H1 (cell line): Measurements from ENCODE around the gene MSMP. TPM values are rescaled to one million over a fixed set of nuclear protein-coding genes. Genes with fewer than 3 reads are reported as not detected.

Experiments used
- CTCF ChIA-PET: fragments of 300-600 bp; sonication (Branson Sonifier 250); formaldehyde crosslinking; loops from one replicate; lab custom pipeline; 2021; ENCODE audit not compliant: partially characterized antibody; lab: Charles Lee
- POLR2A ChIA-PET: fragments of 300-600 bp; sonication (Branson Sonifier 250); formaldehyde crosslinking; loops from one replicate; lab custom pipeline; 2021; ENCODE audit warnings: inconsistent platforms; ENCODE audit not compliant: partially characterized antibody; lab: Charles Lee
- DNase-seq, 2 experiments: peaks; one replicate each; pipeline versions ENCODE4 v3.0.0 to v3.0.0-alpha.2; 2010 to 2022; ENCODE audit warnings: low spot score in 2 of 2, low read depth in 1 of 2, mixed read lengths in 1 of 2
- FAIRE-seq: peaks from 2 replicates; lab custom pipeline; 2011; peaks lifted over from hg19 to GRCh38; lab: Jason Lieb, UNC
- H2AFZ ChIP-seq: 2 replicates; pipeline ENCODE4 v1.8.1; 2012; ENCODE audit warnings: low read length, inconsistent platforms
- H2AK5ac ChIP-seq: 2 replicates; pipeline ENCODE4 v1.6.1; 2013; ENCODE audit warnings: low read depth, low read length
- H2BK120ac ChIP-seq: replicated peaks from 2 replicates; pipeline ENCODE3; 2013; ENCODE audit warnings: low read depth, low read length, inconsistent platforms
- H2BK12ac ChIP-seq: 2 replicates; pipeline ENCODE4 v1.6.1; 2013; ENCODE audit warnings: low read depth, low read length
- H2BK15ac ChIP-seq: 2 replicates; pipeline ENCODE4 v1.6.1; 2013; ENCODE audit warnings: low read length
- H2BK20ac ChIP-seq: 2 replicates; pipeline ENCODE4 v1.6.1; 2013; ENCODE audit warnings: low read length
- H2BK5ac ChIP-seq: 2 replicates; pipeline ENCODE4 v1.6.1; 2013; ENCODE audit warnings: low read depth, low read length
- H3K14ac ChIP-seq: 2 replicates; pipeline ENCODE4 v1.6.1; 2013; ENCODE audit warnings: inconsistent platforms; ENCODE audit not compliant: insufficient read length
- H3K18ac ChIP-seq: 2 replicates; pipeline ENCODE4 v1.6.1; 2013; ENCODE audit warnings: low read length; ENCODE audit errors: extremely low read depth
- H3K23ac ChIP-seq: 2 replicates; pipeline ENCODE4 v1.6.1; 2013; ENCODE audit warnings: inconsistent platforms; ENCODE audit not compliant: insufficient read length
- H3K23me2 ChIP-seq: 2 replicates; pipeline ENCODE4 v1.6.1; 2013; ENCODE audit warnings: low read depth, low read length
- H3K27ac ChIP-seq: 2 replicates; pipeline ENCODE4 v1.6.1; 2011; ENCODE audit warnings: low read depth, low read length, inconsistent platforms
- H3K27me3 ChIP-seq, 4 experiments: replicated peaks in 1 of 4; 1 replicate in 1 of 4; 2 replicates in 3 of 4; pipeline versions ENCODE4 v1.6.1 to v1.8.1; 2011 to 2013; ENCODE audit warnings: low read length in 3 of 4, mild to moderate bottlenecking in 3 of 4, inconsistent platforms in 2 of 4, mixed read lengths in 2 of 4, moderate library complexity in 1 of 4; ENCODE audit not compliant: control insufficient read depth in 3 of 4, insufficient read depth in 3 of 4; ENCODE audit errors: extremely low read depth in 1 of 4
- H3K36me3 ChIP-seq, 4 experiments: 2 replicates each; pipeline versions ENCODE4 v1.6.1 to v1.8.1; 2011 to 2013; ENCODE audit warnings: mild to moderate bottlenecking in 4 of 4, low read length in 3 of 4, moderate library complexity in 2 of 4, control low read depth in 1 of 4, inconsistent platforms in 1 of 4; ENCODE audit not compliant: insufficient read depth in 4 of 4, control insufficient read depth in 2 of 4
- H3K4ac ChIP-seq: replicated peaks from 2 replicates; pipeline ENCODE3; 2013; ENCODE audit warnings: low read length, low read depth, mixed read lengths, inconsistent platforms; ENCODE audit not compliant: insufficient read length
- H3K4me1 ChIP-seq, 4 experiments: replicated peaks in 1 of 4; 1 replicate in 1 of 4; 2 replicates in 3 of 4; pipeline versions ENCODE4 v1.6.1 to v1.8.1; 2011 to 2013; ENCODE audit warnings: low read length in 3 of 4, inconsistent platforms in 2 of 4, mixed read lengths in 1 of 4; ENCODE audit not compliant: insufficient read depth in 4 of 4, control insufficient read depth in 3 of 4
- H3K4me2 ChIP-seq, 2 experiments: 2 replicates each; pipeline versions ENCODE4 v1.6.1 to v1.8.1; 2011 to 2013; ENCODE audit warnings: low read depth in 2 of 2, low read length in 2 of 2, control low read depth in 1 of 2, inconsistent platforms in 1 of 2, mild to moderate bottlenecking in 1 of 2; ENCODE audit not compliant: insufficient read depth in 1 of 2
- H3K4me3 ChIP-seq, 4 experiments: fragments of 200-600, 300-600 bp in 1 of 4; sonication (generic), shearing (Covaris generic), sonication (Bioruptor Twin) in 1 of 4; 2 replicates each; pipeline versions ENCODE4 v1.5.1 to v1.8.1; 2011 to 2016; ENCODE audit warnings: low read length in 4 of 4, low read depth in 3 of 4, control low read depth in 2 of 4, inconsistent platforms in 2 of 4, mild to moderate bottlenecking in 2 of 4, mixed read lengths in 1 of 4, moderate library complexity in 1 of 4; ENCODE audit not compliant: insufficient read depth in 2 of 4; ENCODE audit errors: extremely low read depth in 1 of 4
- H3K56ac ChIP-seq: replicated peaks from 2 replicates; pipeline ENCODE3; 2013; ENCODE audit warnings: low read depth, mild to moderate bottlenecking, mixed read lengths, low read length, inconsistent platforms; ENCODE audit not compliant: insufficient read length
- H3K79me1 ChIP-seq: 2 replicates; pipeline ENCODE4 v1.6.1; 2013; ENCODE audit warnings: low read depth, low read length, control low read depth
- H3K79me2 ChIP-seq, 2 experiments: 2 replicates each; pipeline versions ENCODE4 v1.6.1 to v1.8.1; 2012 to 2013; ENCODE audit warnings: low read length in 2 of 2, mild to moderate bottlenecking in 2 of 2, inconsistent platforms in 1 of 2; ENCODE audit not compliant: insufficient read depth in 2 of 2, control insufficient read depth in 1 of 2
- H3K9ac ChIP-seq, 4 experiments: replicated peaks in 1 of 4; 1 replicate in 1 of 4; 2 replicates in 3 of 4; pipeline versions ENCODE4 v1.6.1 to v1.8.1; 2011 to 2013; ENCODE audit warnings: low read depth in 3 of 4, low read length in 3 of 4, control low read depth in 2 of 4, mild to moderate bottlenecking in 2 of 4, moderate library complexity in 2 of 4, inconsistent platforms in 1 of 4; ENCODE audit errors: extremely low read depth in 1 of 4
- H3K9me3 ChIP-seq, 2 experiments: 2 replicates each; pipeline versions ENCODE4 v1.6.1 to v1.8.1; 2012 to 2013; ENCODE audit warnings: mild to moderate bottlenecking in 2 of 2, moderate library complexity in 2 of 2, control low read depth in 1 of 2, inconsistent platforms in 1 of 2, low read depth in 1 of 2, low read length in 1 of 2, mixed read lengths in 1 of 2; ENCODE audit not compliant: insufficient read depth in 2 of 2
- H4K20me1 ChIP-seq, 2 experiments: replicated peaks in 1 of 2; 2 replicates each; pipeline versions ENCODE3 to v1.8.1; 2011 to 2013; ENCODE audit warnings: inconsistent platforms in 2 of 2, low read length in 2 of 2, mild to moderate bottlenecking in 1 of 2; ENCODE audit not compliant: insufficient read depth in 2 of 2, control insufficient read depth in 1 of 2
- H4K5ac ChIP-seq: 2 replicates; pipeline ENCODE4 v1.6.1; 2013; ENCODE audit warnings: low read length, low read depth, mixed read lengths, inconsistent platforms; ENCODE audit not compliant: insufficient read length
- H4K8ac ChIP-seq: 2 replicates; pipeline ENCODE4 v1.8.0; 2013; ENCODE audit warnings: mild to moderate bottlenecking, moderate library complexity, low read length, inconsistent platforms; ENCODE audit not compliant: insufficient read depth; ENCODE audit errors: extremely low read depth
- H4K91ac ChIP-seq: replicated peaks from 2 replicates; pipeline ENCODE3; 2013; ENCODE audit warnings: low read length, mixed read lengths, inconsistent platforms; ENCODE audit not compliant: insufficient read length
- BCL11A ChIP-seq, 2 experiments: IDR thresholded peaks; one replicate each; pipeline ENCODE4 v1.6.1; 2011; ENCODE audit warnings: low read depth in 2 of 2, low read length in 2 of 2, mild to moderate bottlenecking in 2 of 2
- CHD1 ChIP-seq: IDR thresholded peaks from 2 replicates; pipeline ENCODE4 v1.6.1; 2012; ENCODE audit warnings: low read depth, low read length, improper control_type of control experiment
- CTBP2 ChIP-seq: IDR thresholded peaks from 2 replicates; pipeline ENCODE4 v1.7.0; 2011; ENCODE audit warnings: borderline replicate concordance, mild to moderate bottlenecking, moderate library complexity, mixed read lengths, low read length; ENCODE audit not compliant: insufficient read depth, insufficient read length
- EP300 ChIP-seq, 2 experiments: IDR thresholded peaks; 1 replicate in 1 of 2; 2 replicates in 1 of 2; pipeline ENCODE4 v1.6.1; 2011 to 2012; ENCODE audit warnings: low read depth in 2 of 2, low read length in 2 of 2, mild to moderate bottlenecking in 2 of 2, borderline replicate concordance in 1 of 2, inconsistent platforms in 1 of 2, moderate library complexity in 1 of 2
- JUND ChIP-seq: IDR thresholded peaks from 2 replicates; pipeline ENCODE4 v1.6.1; 2011; ENCODE audit warnings: mild to moderate bottlenecking, improper control_type of control experiment, low read length
- KDM4A ChIP-seq: IDR thresholded peaks from one replicate; pipeline ENCODE4 v1.7.1; 2012; ENCODE audit warnings: low read depth, mild to moderate bottlenecking, moderate library complexity, low read length, inconsistent platforms; ENCODE audit not compliant: severe bottlenecking
- NANOG ChIP-seq: IDR thresholded peaks from 2 replicates; pipeline ENCODE4 v1.6.1; 2011; ENCODE audit warnings: low read length, low read depth, mild to moderate bottlenecking, inconsistent platforms; ENCODE audit not compliant: insufficient read depth, poor library complexity, severe bottlenecking
- POLR2A ChIP-seq, 2 experiments: IDR thresholded peaks; 1 replicate in 1 of 2; 2 replicates in 1 of 2; pipeline ENCODE4 v1.6.1; 2011; ENCODE audit warnings: low read depth in 2 of 2, low read length in 2 of 2, mild to moderate bottlenecking in 2 of 2; ENCODE audit errors: control extremely low read depth in 1 of 2
- SAP30 ChIP-seq: fragments of 300-600 bp; sonication (generic); IDR thresholded peaks from 2 replicates; pipeline ENCODE4 v1.7.1; 2012; ENCODE audit warnings: low read length, moderate library complexity, mild to moderate bottlenecking, inconsistent platforms; ENCODE audit not compliant: insufficient read depth, insufficient replicate concordance
- SP1 ChIP-seq: IDR thresholded peaks from 2 replicates; pipeline ENCODE4 v1.6.1; 2011; ENCODE audit warnings: low read depth, low read length
- TEAD4 ChIP-seq: IDR thresholded peaks from 2 replicates; pipeline ENCODE4 v1.6.1; 2012; ENCODE audit warnings: low read depth, low read length, inconsistent platforms, mixed read lengths
- WGBS, 2 experiments: shearing (Covaris generic) in 1 of 2; methylation state at CpG; one replicate each; pipeline versions ENCODE4 v1.1.6 to v1.1.7; 2013 to 2015; ENCODE audit warnings: low lambda C conversion rate in 2 of 2, mixed read lengths in 2 of 2, inconsistent platforms in 1 of 2, low coverage in 1 of 2, missing lambda C conversion rate in 1 of 2; ENCODE audit not compliant: insufficient replicate concordance in 2 of 2, insufficient coverage in 1 of 2, insufficient read length in 1 of 2; ENCODE audit errors: extremely low coverage in 1 of 2, missing lambda C conversion rate in 1 of 2; 5-methylcytosine and 5-hydroxymethylcytosine counted together
- polyA plus RNA-seq, 7 experiments: library from polyadenylated mRNA; depleted of rRNA in 3 of 7; stranded (reverse) in 5 of 7; unstranded in 2 of 7; fragments of >200 nt in 5 of 7; fragments of 200-250 nt in 2 of 7; gene quantifications; 1 replicate in 5 of 7; 2 replicates in 1 of 7; 4 replicates in 1 of 7; pipeline versions ENCODE4 v1.2.1 to v1.2.3, GENCODE V29; 2011 to 2013; ENCODE audit warnings: missing spikeins in 2 of 7, mixed read lengths in 2 of 7
- total RNA-seq: library from RNA; stranded (reverse); fragmentation: NEBNext Ultra II Directional; extraction: Animal tissue kit (Norgen Biotek cat#: 25700); gene quantifications from 2 replicates; pipeline ENCODE4 v1.2.1, GENCODE V29; 2021

The MSMP gene
- total and polyA plus RNA-seq, 2 of the 8 experiments (the other 6 are each of a cell fraction or from before 2014, with no cell fraction given) = 0.53 TPM; not detected in 1

DNA sequence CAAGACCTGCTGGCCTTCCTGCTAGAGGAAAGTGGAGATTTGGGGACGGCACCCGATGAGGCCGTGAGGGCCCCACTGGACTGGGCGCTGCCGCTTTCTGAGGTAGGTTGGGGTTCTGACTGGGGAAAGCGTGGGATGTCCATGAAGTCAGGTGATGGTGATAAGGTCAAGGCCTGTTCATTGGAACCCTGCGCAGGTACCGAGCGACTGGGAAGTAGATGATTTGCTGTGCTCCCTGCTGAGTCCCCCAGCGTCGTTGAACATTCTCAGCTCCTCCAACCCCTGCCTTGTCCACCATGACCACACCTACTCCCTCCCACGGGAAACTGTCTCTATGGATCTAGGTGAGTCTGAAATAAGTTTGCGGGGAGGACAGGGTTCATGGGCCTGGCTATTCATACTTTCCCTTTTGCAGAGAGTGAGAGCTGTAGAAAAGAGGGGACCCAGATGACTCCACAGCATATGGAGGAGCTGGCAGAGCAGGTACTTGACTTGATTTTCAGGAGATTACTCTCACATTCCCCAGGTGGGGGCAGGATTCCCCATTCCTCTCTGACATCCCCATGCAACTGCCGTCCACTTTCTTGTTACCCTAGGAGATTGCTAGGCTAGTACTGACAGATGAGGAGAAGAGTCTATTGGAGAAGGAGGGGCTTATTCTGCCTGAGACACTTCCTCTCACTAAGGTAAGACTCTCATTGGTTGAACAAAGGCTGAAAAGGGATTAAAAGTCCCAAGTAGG, 21.1 kb downstream of the MSMP start:
- H2BK15ac ChIP-seq = no peak overlapping the region; the same call in 1 of the 2 replicates
- no peak overlapping the region for H4K5ac ChIP-seq
- H3K4me2 ChIP-seq = peak overlapping the region; percentile 92 to 94
- no peak overlapping the region for H2BK12ac ChIP-seq
- H3K27me3 ChIP-seq = no peaks in the 10 kb centered on the region
- peaks cover 15% of the 10 kb centered on the region; the same call in 1 of the 2 replicates for H3K23me2 ChIP-seq
- H4K20me1 ChIP-seq = peaks cover 2 to 9% of the 10 kb centered on the region in 2 experiments
- peak; percentile 56 to 65 for DNase-seq
- no peak overlapping the region for H3K18ac ChIP-seq
- no peak overlapping the region for H4K91ac ChIP-seq
- no peak overlapping the region for H3K23ac ChIP-seq
- H3K4ac ChIP-seq = no peak overlapping the region
- peaks cover 13% of the 10 kb centered on the region for H3K79me1 ChIP-seq
- FAIRE-seq = peak; percentile 36
- peaks cover 0 to 40% of the 10 kb centered on the region in 2 experiments for H3K79me2 ChIP-seq
- ChIA-PET CTCF (interaction anchor here (0.8 to 16.0 kb wide), 18 partner anchors 8 to 121 kb away, joined by 3 to 198 read pairs (median 4); partner anchors contain the start of genes ARHGEF39, CCDC107, GBA2 and MSMP), POLR2A (interaction anchor here (0.5 to 11.1 kb wide), 26 partner anchors 8 to 1078 kb away, joined by 3 to 158 read pairs (median 4); partner anchors contain the start of genes ARHGEF39, CCDC107, GBA2 and HINT2)
- H2BK5ac ChIP-seq = peak overlapping the region; percentile 55; the same call in 1 of the 2 replicates
- peak overlapping the region; percentile 3 for H3K56ac ChIP-seq
- 5% methylated on average over 14 of the region's 14 CpGs; no CpG with 5 or more reads in 1 of the 2 experiments for WGBS, 2 experiments
- no peak overlapping the region for H4K8ac ChIP-seq
- no peak overlapping the region for H2AK5ac ChIP-seq
- no peak overlapping the region for H2BK20ac ChIP-seq
- H3K4me3 ChIP-seq = peak overlapping the region; percentile 79 to 96 (median 90)
- H2AFZ ChIP-seq = peak overlapping the region; percentile 60
- peaks cover 18 to 35% (median 22%) of the 10 kb centered on the region in 4 experiments for H3K4me1 ChIP-seq
- H3K36me3 ChIP-seq = peaks cover 10 to 30% (median 21%) of the 10 kb centered on the region in 4 experiments
- H3K9me3 ChIP-seq = no peaks in the 10 kb centered on the region
- peak overlapping the region; percentile 52 to 72 (median 62) for H3K9ac ChIP-seq
- peak overlapping the region; percentile 55; the same call in 1 of the 2 replicates for H3K27ac ChIP-seq
- H2BK120ac ChIP-seq = no peak overlapping the region
- H3K14ac ChIP-seq = no peak overlapping the region
- TF ChIP-seq NANOG = peak; percentile 7
- peak; percentile 92 for TF ChIP-seq TEAD4
- TF ChIP-seq SP1 = 0 out of 2 replicates have a peak, but pooled peaks have one; percentile 31
- no peak for TF ChIP-seq CHD1
- no peak for TF ChIP-seq JUND
- TF ChIP-seq CTBP2 = peak; percentile 71
- TF ChIP-seq BCL11A (IDR thresholded peaks at IDR 0.05; ENCODE audit: low read depth in 2 of 2, low read length in 2 of 2) = no peak
- peak in 1 of 2 experiments; percentile 30; a peak in 1 of 3 replicates for TF ChIP-seq POLR2A (IDR thresholded peaks at IDR 0.05; ENCODE audit: control extremely low read depth in 1 of 2, low read depth in 2 of 2, low read length in 2 of 2)
- TF ChIP-seq EP300 (IDR thresholded peaks at IDR 0.05; ENCODE audit: borderline replicate concordance in 1 of 2, low read depth in 2 of 2, low read length in 2 of 2) = no peak
- no peak for TF ChIP-seq KDM4A
- peak; percentile 87 for TF ChIP-seq SAP30
